ENCODE data around the gene IQCB1.

DNA sequence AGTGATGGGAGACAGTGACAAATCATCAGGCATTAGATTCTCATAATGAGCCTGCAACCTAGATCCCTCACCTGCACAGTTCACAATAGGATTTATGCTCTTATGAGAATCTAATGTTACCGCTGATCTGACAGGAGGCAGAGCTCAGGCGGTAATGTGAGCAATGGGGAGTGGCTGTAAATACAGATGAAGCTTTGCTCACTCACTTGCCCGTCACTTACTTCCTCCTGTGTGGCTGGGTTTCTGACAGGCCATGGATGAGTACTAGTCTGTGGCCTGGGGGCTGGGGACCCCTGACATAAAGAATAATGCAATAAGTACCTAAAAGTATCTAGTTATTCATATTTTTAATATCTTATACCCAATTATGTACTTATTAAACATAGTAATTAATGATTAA, 15.6 kb downstream of the IQCB1 start:
- TF ChIP-seq, protein P1, sequence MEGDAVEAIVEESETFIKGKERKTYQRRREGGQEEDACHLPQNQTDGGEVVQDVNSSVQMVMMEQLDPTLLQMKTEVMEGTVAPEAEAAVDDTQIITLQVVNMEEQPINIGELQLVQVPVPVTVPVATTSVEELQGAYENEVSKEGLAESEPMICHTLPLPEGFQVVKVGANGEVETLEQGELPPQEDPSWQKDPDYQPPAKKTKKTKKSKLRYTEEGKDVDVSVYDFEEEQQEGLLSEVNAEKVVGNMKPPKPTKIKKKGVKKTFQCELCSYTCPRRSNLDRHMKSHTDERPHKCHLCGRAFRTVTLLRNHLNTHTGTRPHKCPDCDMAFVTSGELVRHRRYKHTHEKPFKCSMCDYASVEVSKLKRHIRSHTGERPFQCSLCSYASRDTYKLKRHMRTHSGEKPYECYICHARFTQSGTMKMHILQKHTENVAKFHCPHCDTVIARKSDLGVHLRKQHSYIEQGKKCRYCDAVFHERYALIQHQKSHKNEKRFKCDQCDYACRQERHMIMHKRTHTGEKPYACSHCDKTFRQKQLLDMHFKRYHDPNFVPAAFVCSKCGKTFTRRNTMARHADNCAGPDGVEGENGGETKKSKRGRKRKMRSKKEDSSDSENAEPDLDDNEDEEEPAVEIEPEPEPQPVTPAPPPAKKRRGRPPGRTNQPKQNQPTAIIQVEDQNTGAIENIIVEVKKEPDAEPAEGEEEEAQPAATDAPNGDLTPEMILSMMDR (IDR thresholded peaks at IDR 0.05) = no peak
- no peak for TF ChIP-seq EP300 (IDR thresholded peaks at IDR 0.05)
- TF ChIP-seq POLR2A (IDR thresholded peaks at IDR 0.05) = no peak
